H1 (cell line): ENCODE measurements around the gene IMPG2. TPM values are rescaled to one million over a fixed set of nuclear protein-coding genes. Genes with fewer than 3 reads are reported as not detected.

Source experiments
- CTCF ChIA-PET: fragments of 300-600 bp; sonication (Branson Sonifier 250); formaldehyde crosslinking; loops from one replicate; lab custom pipeline; 2021; ENCODE audit not compliant: partially characterized antibody; lab: Charles Lee
- POLR2A ChIA-PET: fragments of 300-600 bp; sonication (Branson Sonifier 250); formaldehyde crosslinking; loops from one replicate; lab custom pipeline; 2021; ENCODE audit warnings: inconsistent platforms; ENCODE audit not compliant: partially characterized antibody; lab: Charles Lee
- DNase-seq, 2 experiments: peaks; one replicate each; pipeline versions ENCODE4 v3.0.0 to v3.0.0-alpha.2; 2010 to 2022; ENCODE audit warnings: low spot score in 2 of 2, low read depth in 1 of 2, mixed read lengths in 1 of 2
- FAIRE-seq: peaks from 2 replicates; lab custom pipeline; 2011; peaks lifted over from hg19 to GRCh38; lab: Jason Lieb, UNC
- H2AFZ ChIP-seq: 2 replicates; pipeline ENCODE4 v1.8.1; 2012; ENCODE audit warnings: low read length, inconsistent platforms
- H2AK5ac ChIP-seq: 2 replicates; pipeline ENCODE4 v1.6.1; 2013; ENCODE audit warnings: low read depth, low read length
- H2BK120ac ChIP-seq: replicated peaks from 2 replicates; pipeline ENCODE3; 2013; ENCODE audit warnings: low read depth, low read length, inconsistent platforms
- H2BK12ac ChIP-seq: 2 replicates; pipeline ENCODE4 v1.6.1; 2013; ENCODE audit warnings: low read depth, low read length
- H2BK15ac ChIP-seq: 2 replicates; pipeline ENCODE4 v1.6.1; 2013; ENCODE audit warnings: low read length
- H2BK20ac ChIP-seq: 2 replicates; pipeline ENCODE4 v1.6.1; 2013; ENCODE audit warnings: low read length
- H2BK5ac ChIP-seq: 2 replicates; pipeline ENCODE4 v1.6.1; 2013; ENCODE audit warnings: low read depth, low read length
- H3K14ac ChIP-seq: 2 replicates; pipeline ENCODE4 v1.6.1; 2013; ENCODE audit warnings: inconsistent platforms; ENCODE audit not compliant: insufficient read length
- H3K18ac ChIP-seq: 2 replicates; pipeline ENCODE4 v1.6.1; 2013; ENCODE audit warnings: low read length; ENCODE audit errors: extremely low read depth
- H3K23ac ChIP-seq: 2 replicates; pipeline ENCODE4 v1.6.1; 2013; ENCODE audit warnings: inconsistent platforms; ENCODE audit not compliant: insufficient read length
- H3K23me2 ChIP-seq: 2 replicates; pipeline ENCODE4 v1.6.1; 2013; ENCODE audit warnings: low read depth, low read length
- H3K27ac ChIP-seq: 2 replicates; pipeline ENCODE4 v1.6.1; 2011; ENCODE audit warnings: low read depth, low read length, inconsistent platforms
- H3K27me3 ChIP-seq, 4 experiments: replicated peaks in 1 of 4; 1 replicate in 1 of 4; 2 replicates in 3 of 4; pipeline versions ENCODE4 v1.6.1 to v1.8.1; 2011 to 2013; ENCODE audit warnings: low read length in 3 of 4, mild to moderate bottlenecking in 3 of 4, inconsistent platforms in 2 of 4, mixed read lengths in 2 of 4, moderate library complexity in 1 of 4; ENCODE audit not compliant: control insufficient read depth in 3 of 4, insufficient read depth in 3 of 4; ENCODE audit errors: extremely low read depth in 1 of 4
- H3K36me3 ChIP-seq, 4 experiments: 2 replicates each; pipeline versions ENCODE4 v1.6.1 to v1.8.1; 2011 to 2013; ENCODE audit warnings: mild to moderate bottlenecking in 4 of 4, low read length in 3 of 4, moderate library complexity in 2 of 4, control low read depth in 1 of 4, inconsistent platforms in 1 of 4; ENCODE audit not compliant: insufficient read depth in 4 of 4, control insufficient read depth in 2 of 4
- H3K4ac ChIP-seq: replicated peaks from 2 replicates; pipeline ENCODE3; 2013; ENCODE audit warnings: low read length, low read depth, mixed read lengths, inconsistent platforms; ENCODE audit not compliant: insufficient read length
- H3K4me1 ChIP-seq, 4 experiments: replicated peaks in 1 of 4; 1 replicate in 1 of 4; 2 replicates in 3 of 4; pipeline versions ENCODE4 v1.6.1 to v1.8.1; 2011 to 2013; ENCODE audit warnings: low read length in 3 of 4, inconsistent platforms in 2 of 4, mixed read lengths in 1 of 4; ENCODE audit not compliant: insufficient read depth in 4 of 4, control insufficient read depth in 3 of 4
- H3K4me2 ChIP-seq, 2 experiments: 2 replicates each; pipeline versions ENCODE4 v1.6.1 to v1.8.1; 2011 to 2013; ENCODE audit warnings: low read depth in 2 of 2, low read length in 2 of 2, control low read depth in 1 of 2, inconsistent platforms in 1 of 2, mild to moderate bottlenecking in 1 of 2; ENCODE audit not compliant: insufficient read depth in 1 of 2
- H3K4me3 ChIP-seq, 4 experiments: fragments of 200-600, 300-600 bp in 1 of 4; sonication (generic), shearing (Covaris generic), sonication (Bioruptor Twin) in 1 of 4; 2 replicates each; pipeline versions ENCODE4 v1.5.1 to v1.8.1; 2011 to 2016; ENCODE audit warnings: low read length in 4 of 4, low read depth in 3 of 4, control low read depth in 2 of 4, inconsistent platforms in 2 of 4, mild to moderate bottlenecking in 2 of 4, mixed read lengths in 1 of 4, moderate library complexity in 1 of 4; ENCODE audit not compliant: insufficient read depth in 2 of 4; ENCODE audit errors: extremely low read depth in 1 of 4
- H3K56ac ChIP-seq: replicated peaks from 2 replicates; pipeline ENCODE3; 2013; ENCODE audit warnings: low read depth, mild to moderate bottlenecking, mixed read lengths, low read length, inconsistent platforms; ENCODE audit not compliant: insufficient read length
- H3K79me1 ChIP-seq: 2 replicates; pipeline ENCODE4 v1.6.1; 2013; ENCODE audit warnings: low read depth, low read length, control low read depth
- H3K79me2 ChIP-seq, 2 experiments: 2 replicates each; pipeline versions ENCODE4 v1.6.1 to v1.8.1; 2012 to 2013; ENCODE audit warnings: low read length in 2 of 2, mild to moderate bottlenecking in 2 of 2, inconsistent platforms in 1 of 2; ENCODE audit not compliant: insufficient read depth in 2 of 2, control insufficient read depth in 1 of 2
- H3K9ac ChIP-seq, 4 experiments: replicated peaks in 1 of 4; 1 replicate in 1 of 4; 2 replicates in 3 of 4; pipeline versions ENCODE4 v1.6.1 to v1.8.1; 2011 to 2013; ENCODE audit warnings: low read depth in 3 of 4, low read length in 3 of 4, control low read depth in 2 of 4, mild to moderate bottlenecking in 2 of 4, moderate library complexity in 2 of 4, inconsistent platforms in 1 of 4; ENCODE audit errors: extremely low read depth in 1 of 4
- H3K9me3 ChIP-seq, 2 experiments: 2 replicates each; pipeline versions ENCODE4 v1.6.1 to v1.8.1; 2012 to 2013; ENCODE audit warnings: mild to moderate bottlenecking in 2 of 2, moderate library complexity in 2 of 2, control low read depth in 1 of 2, inconsistent platforms in 1 of 2, low read depth in 1 of 2, low read length in 1 of 2, mixed read lengths in 1 of 2; ENCODE audit not compliant: insufficient read depth in 2 of 2
- H4K20me1 ChIP-seq, 2 experiments: replicated peaks in 1 of 2; 2 replicates each; pipeline versions ENCODE3 to v1.8.1; 2011 to 2013; ENCODE audit warnings: inconsistent platforms in 2 of 2, low read length in 2 of 2, mild to moderate bottlenecking in 1 of 2; ENCODE audit not compliant: insufficient read depth in 2 of 2, control insufficient read depth in 1 of 2
- H4K5ac ChIP-seq: 2 replicates; pipeline ENCODE4 v1.6.1; 2013; ENCODE audit warnings: low read length, low read depth, mixed read lengths, inconsistent platforms; ENCODE audit not compliant: insufficient read length
- H4K8ac ChIP-seq: 2 replicates; pipeline ENCODE4 v1.8.0; 2013; ENCODE audit warnings: mild to moderate bottlenecking, moderate library complexity, low read length, inconsistent platforms; ENCODE audit not compliant: insufficient read depth; ENCODE audit errors: extremely low read depth
- H4K91ac ChIP-seq: replicated peaks from 2 replicates; pipeline ENCODE3; 2013; ENCODE audit warnings: low read length, mixed read lengths, inconsistent platforms; ENCODE audit not compliant: insufficient read length
- GABPA ChIP-seq: IDR thresholded peaks from 2 replicates; pipeline ENCODE4 v1.6.1; 2011; ENCODE audit warnings: mild to moderate bottlenecking, low read length, moderate library complexity, borderline replicate concordance; ENCODE audit not compliant: insufficient read depth
- WGBS, 2 experiments: shearing (Covaris generic) in 1 of 2; methylation state at CpG; one replicate each; pipeline versions ENCODE4 v1.1.6 to v1.1.7; 2013 to 2015; ENCODE audit warnings: low lambda C conversion rate in 2 of 2, mixed read lengths in 2 of 2, inconsistent platforms in 1 of 2, low coverage in 1 of 2, missing lambda C conversion rate in 1 of 2; ENCODE audit not compliant: insufficient replicate concordance in 2 of 2, insufficient coverage in 1 of 2, insufficient read length in 1 of 2; ENCODE audit errors: extremely low coverage in 1 of 2, missing lambda C conversion rate in 1 of 2; 5-methylcytosine and 5-hydroxymethylcytosine counted together
- polyA plus RNA-seq, 7 experiments: library from polyadenylated mRNA; depleted of rRNA in 3 of 7; stranded (reverse) in 5 of 7; unstranded in 2 of 7; fragments of >200 nt in 5 of 7; fragments of 200-250 nt in 2 of 7; gene quantifications; 1 replicate in 5 of 7; 2 replicates in 1 of 7; 4 replicates in 1 of 7; pipeline versions ENCODE4 v1.2.1 to v1.2.3, GENCODE V29; 2011 to 2013; ENCODE audit warnings: missing spikeins in 2 of 7, mixed read lengths in 2 of 7
- total RNA-seq: library from RNA; stranded (reverse); fragmentation: NEBNext Ultra II Directional; extraction: Animal tissue kit (Norgen Biotek cat#: 25700); gene quantifications from 2 replicates; pipeline ENCODE4 v1.2.1, GENCODE V29; 2021

IMPG2 gene
- total and polyA plus RNA-seq, 2 of the 8 experiments (the other 6 are each of a cell fraction or from before 2014, with no cell fraction given): 0.03 to 0.06 TPM

DNA sequence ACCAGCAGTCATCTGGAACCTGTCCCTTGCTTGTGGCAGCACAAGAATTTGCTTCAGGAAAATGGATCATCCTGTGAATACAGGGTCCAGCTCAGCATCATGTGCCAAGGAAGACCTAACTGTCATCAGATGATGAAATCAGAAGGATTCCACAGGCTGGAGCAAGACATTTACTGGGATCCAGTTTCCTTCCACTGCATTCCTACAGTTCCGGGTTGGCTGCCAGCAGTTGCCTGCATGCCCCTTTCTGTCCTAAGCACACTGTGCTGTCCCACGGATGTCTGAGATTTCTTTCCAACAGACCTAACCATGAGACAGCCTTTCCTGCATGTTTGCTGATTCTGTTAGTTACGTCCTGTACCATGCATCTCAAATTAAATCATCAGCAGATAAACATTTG, 140.7 kb downstream of the IMPG2 start:
- DNase-seq (no peak), FAIRE-seq (no peak)
- H2BK12ac ChIP-seq: no peak overlapping the region
- no peak overlapping the region for H4K5ac ChIP-seq
- H4K8ac ChIP-seq: no peak overlapping the region
- H3K36me3 ChIP-seq: no peaks in the 10 kb centered on the region
- H3K4ac ChIP-seq: no peak overlapping the region
- no peak overlapping the region for H3K14ac ChIP-seq
- H3K56ac ChIP-seq: no peak overlapping the region
- ChIA-PET CTCF (interaction anchor here (2.2 to 3.1 kb wide), 2 partner anchors 17 to 48 kb away, joined by 5 to 14 read pairs; no protein-coding TSS in a partner anchor), POLR2A (no interaction called here)
- H3K23ac ChIP-seq: no peak overlapping the region
- H3K18ac ChIP-seq: no peak overlapping the region
- peak overlapping the region; percentile 58; the same call in 1 of the 2 replicates for H2AFZ ChIP-seq
- no peak overlapping the region for H2BK120ac ChIP-seq
- H3K9ac ChIP-seq: no peak overlapping the region
- H2BK20ac ChIP-seq: no peak overlapping the region
- 94% methylated on average over 3 of the region's 3 CpGs; no CpG with 5 or more reads in 1 of the 2 experiments for WGBS, 2 experiments
- no peak overlapping the region for H3K27ac ChIP-seq
- H3K9me3 ChIP-seq: no peaks in the 10 kb centered on the region
- no peaks in the 10 kb centered on the region for H3K27me3 ChIP-seq
- H4K20me1 ChIP-seq: no peaks in the 10 kb centered on the region
- no peak for TF ChIP-seq GABPA
- H2BK15ac ChIP-seq: no peak overlapping the region
- no peak overlapping the region for H4K91ac ChIP-seq
- H2BK5ac ChIP-seq: no peak overlapping the region
- no peaks in the 10 kb centered on the region for H3K4me1 ChIP-seq
- H2AK5ac ChIP-seq: no peak overlapping the region
- H3K79me2 ChIP-seq: no peaks in the 10 kb centered on the region
- no peak overlapping the region for H3K4me2 ChIP-seq
- H3K23me2 ChIP-seq: no peaks in the 10 kb centered on the region
- no peaks in the 10 kb centered on the region for H3K79me1 ChIP-seq
- no peak overlapping the region for H3K4me3 ChIP-seq
